Neural cell (in vitro differentiated cells): Measurements from ENCODE around the gene ZDHHC18.

Experiments
- CTCF ChIP-seq: fragments of 450-650 bp; IDR thresholded peaks from 2 replicates; pipeline ENCODE4 v1.5.1; 2014; ENCODE audit warnings: antibody characterized with exemption, mild to moderate bottlenecking, moderate library complexity; ENCODE audit not compliant: poor library complexity, severe bottlenecking
- EZH2 ChIP-seq: fragments of 200-600, 300-800 bp; shearing (Covaris generic), sonication (generic); IDR thresholded peaks from 2 replicates; pipeline ENCODE4 v1.6.1; 2014; ENCODE audit warnings: antibody characterized with exemption, low read length, borderline replicate concordance, mild to moderate bottlenecking; ENCODE audit not compliant: insufficient read depth, poor library complexity, severe bottlenecking
- POLR2AphosphoS5 ChIP-seq: IDR thresholded peaks from 2 replicates; pipeline ENCODE4 v1.6.1; 2012
- TAF1 ChIP-seq: IDR thresholded peaks from 2 replicates; pipeline ENCODE4 v1.6.1; 2012; ENCODE audit warnings: low read depth

DNA sequence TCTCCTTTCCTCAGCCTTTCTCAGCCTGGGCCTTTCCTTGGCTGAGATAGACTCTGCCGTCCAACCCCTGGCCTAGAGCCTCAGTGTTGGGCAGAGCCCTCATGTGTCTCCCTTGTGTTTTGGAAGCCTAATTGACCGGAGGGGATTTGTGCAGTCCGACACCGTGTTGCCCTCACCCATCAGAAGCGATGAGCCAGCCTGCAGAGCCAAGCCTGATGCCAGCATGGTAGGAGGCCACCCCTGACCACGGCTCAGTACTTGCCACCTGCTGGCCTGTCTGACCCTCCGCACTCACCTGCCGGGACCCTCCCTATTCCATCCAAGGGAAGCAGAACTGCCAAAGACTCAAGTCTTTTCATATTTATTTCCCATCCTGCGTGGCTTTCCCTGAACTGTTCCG, 27.1 kb downstream of the ZDHHC18 start:
- TF ChIP-seq TAF1 = no peak
- TF ChIP-seq CTCF = no peak
- TF ChIP-seq EZH2 = no peak
- no peak for TF ChIP-seq POLR2AphosphoS5
